Keratinocyte (primary cell): ENCODE data around the gene DDX46. TPM values are rescaled to one million over a fixed set of nuclear protein-coding genes. Genes with fewer than 3 reads are reported as not detected.
A peak's percentile ranks its signal among the peaks of the same experiment; 100 is the strongest.

Source experiments
- DNase-seq: peaks from one replicate; pipeline ENCODE4 v3.0.0-alpha.2; 2011; ENCODE audit warnings: low read depth, missing footprints, low spot score
- FAIRE-seq: peaks from 2 replicates; lab custom pipeline; 2011; peaks lifted over from hg19 to GRCh38; lab: Jason Lieb, UNC
- H2AFZ ChIP-seq: 2 replicates; pipeline ENCODE4 v1.6.0; 2012; ENCODE audit warnings: low read length, control low read depth, inconsistent platforms; ENCODE audit not compliant: control insufficient read depth
- H3K27ac ChIP-seq: 2 replicates; pipeline ENCODE4 v1.5.1; 2011; ENCODE audit warnings: low read length; ENCODE audit not compliant: control insufficient read depth, insufficient read depth
- H3K27me3 ChIP-seq: 3 replicates; pipeline ENCODE4 v1.6.0; 2011; ENCODE audit warnings: low read length; ENCODE audit not compliant: control insufficient read depth, insufficient read depth; ENCODE audit errors: extremely low read depth
- H3K36me3 ChIP-seq, 2 experiments: 2 replicates in 1 of 2; 3 replicates in 1 of 2; pipeline ENCODE4 v1.5.1; 2011; ENCODE audit warnings: low read length in 2 of 2, mild to moderate bottlenecking in 1 of 2; ENCODE audit not compliant: control insufficient read depth in 2 of 2, insufficient read depth in 2 of 2; ENCODE audit errors: extremely low read depth in 1 of 2
- H3K4me1 ChIP-seq: 3 replicates; pipeline ENCODE4 v1.5.1; 2011; ENCODE audit warnings: low read length; ENCODE audit not compliant: control insufficient read depth, insufficient read depth; ENCODE audit errors: extremely low read depth
- H3K4me2 ChIP-seq: 3 replicates; pipeline ENCODE4 v1.6.0; 2011; ENCODE audit warnings: low read depth, low read length; ENCODE audit not compliant: control insufficient read depth, insufficient read depth; ENCODE audit errors: extremely low read depth
- H3K4me3 ChIP-seq, 3 experiments: fragments of 200-600 bp in 1 of 3; sonication (generic) in 1 of 3; 2 replicates in 2 of 3; 3 replicates in 1 of 3; pipeline ENCODE4 v1.5.1; 2011 to 2016; ENCODE audit warnings: low read length in 3 of 3, mild to moderate bottlenecking in 3 of 3, control low read depth in 2 of 3, inconsistent platforms in 1 of 3, low read depth in 1 of 3, mixed read lengths in 1 of 3, mixed run types in 1 of 3, moderate library complexity in 1 of 3; ENCODE audit not compliant: control insufficient read depth in 2 of 3, insufficient read depth in 2 of 3; ENCODE audit errors: extremely low read depth in 1 of 3
- H3K79me2 ChIP-seq: 2 replicates; pipeline ENCODE4 v1.6.0; 2012; ENCODE audit warnings: low read length; ENCODE audit not compliant: control insufficient read depth, insufficient read depth
- H3K9ac ChIP-seq: 3 replicates; pipeline ENCODE4 v1.6.0; 2011; ENCODE audit warnings: low read length; ENCODE audit not compliant: control insufficient read depth, insufficient read depth; ENCODE audit errors: extremely low read depth
- H3K9me1 ChIP-seq: 3 replicates; pipeline ENCODE4 v1.6.0; 2011; ENCODE audit warnings: low read length; ENCODE audit not compliant: control insufficient read depth, insufficient read depth; ENCODE audit errors: extremely low read depth
- H3K9me3 ChIP-seq: 2 replicates; pipeline ENCODE4 v1.5.1; 2012; ENCODE audit warnings: low read depth, low read length; ENCODE audit not compliant: control insufficient read depth
- H4K20me1 ChIP-seq: 3 replicates; pipeline ENCODE4 v1.6.0; 2011; ENCODE audit warnings: low read length; ENCODE audit not compliant: control insufficient read depth, insufficient read depth; ENCODE audit errors: extremely low read depth
- EZH2 ChIP-seq: IDR thresholded peaks from one replicate; pipeline ENCODE4 v1.6.1; 2012; ENCODE audit warnings: inconsistent platforms, mild to moderate bottlenecking, low read length, moderate library complexity
- dilution Hi-C: fragments of 300-500 bp; cut with MboI; formaldehyde crosslinking; loops from one replicate; pipeline ENCODE4 v1.7.0; 2020; ENCODE audit warnings: low sequenced_read_pairs; ENCODE audit not compliant: extremely low pct_ligation_motif_present
- polyA minus RNA-seq, 3 experiments: library from RNA; depleted of rRNA, polyadenylated mRNA; stranded (reverse); fragments of >200 nt; gene quantifications; 1 replicate in 1 of 3; 2 replicates in 1 of 3; 3 replicates in 1 of 3; pipeline ENCODE4 v1.2.3, GENCODE V29; 2011
- polyA plus RNA-seq, 5 experiments: library from polyadenylated mRNA; depleted of rRNA in 3 of 5; stranded (reverse) in 3 of 5; stranded (forward) in 1 of 5; unstranded in 1 of 5; fragments of >200 nt; gene quantifications; 1 replicate in 1 of 5; 2 replicates in 3 of 5; 3 replicates in 1 of 5; pipeline versions ENCODE4 v1.2.1 to v1.2.3, GENCODE V29; 2011 to 2012; ENCODE audit warnings: missing spikeins in 2 of 5, low read depth in 1 of 5, low replicate concordance in 1 of 5
- TF ChIP-seq, protein P1 (sequence below), 3 experiments: IDR thresholded peaks in 1 of 3; conservative IDR thresholded peaks in 1 of 3; optimal IDR thresholded peaks in 1 of 3; 2 replicates in 2 of 3; 3 replicates in 1 of 3; pipeline versions ENCODE3 to v1.5.1; 2011; ENCODE audit warnings: low read length in 3 of 3, mild to moderate bottlenecking in 3 of 3, moderate library complexity in 2 of 3, control low read depth in 1 of 3, inconsistent platforms in 1 of 3; ENCODE audit not compliant: insufficient read depth in 2 of 3; ENCODE audit errors: extremely low read depth in 1 of 3

DDX46 gene, protein sequence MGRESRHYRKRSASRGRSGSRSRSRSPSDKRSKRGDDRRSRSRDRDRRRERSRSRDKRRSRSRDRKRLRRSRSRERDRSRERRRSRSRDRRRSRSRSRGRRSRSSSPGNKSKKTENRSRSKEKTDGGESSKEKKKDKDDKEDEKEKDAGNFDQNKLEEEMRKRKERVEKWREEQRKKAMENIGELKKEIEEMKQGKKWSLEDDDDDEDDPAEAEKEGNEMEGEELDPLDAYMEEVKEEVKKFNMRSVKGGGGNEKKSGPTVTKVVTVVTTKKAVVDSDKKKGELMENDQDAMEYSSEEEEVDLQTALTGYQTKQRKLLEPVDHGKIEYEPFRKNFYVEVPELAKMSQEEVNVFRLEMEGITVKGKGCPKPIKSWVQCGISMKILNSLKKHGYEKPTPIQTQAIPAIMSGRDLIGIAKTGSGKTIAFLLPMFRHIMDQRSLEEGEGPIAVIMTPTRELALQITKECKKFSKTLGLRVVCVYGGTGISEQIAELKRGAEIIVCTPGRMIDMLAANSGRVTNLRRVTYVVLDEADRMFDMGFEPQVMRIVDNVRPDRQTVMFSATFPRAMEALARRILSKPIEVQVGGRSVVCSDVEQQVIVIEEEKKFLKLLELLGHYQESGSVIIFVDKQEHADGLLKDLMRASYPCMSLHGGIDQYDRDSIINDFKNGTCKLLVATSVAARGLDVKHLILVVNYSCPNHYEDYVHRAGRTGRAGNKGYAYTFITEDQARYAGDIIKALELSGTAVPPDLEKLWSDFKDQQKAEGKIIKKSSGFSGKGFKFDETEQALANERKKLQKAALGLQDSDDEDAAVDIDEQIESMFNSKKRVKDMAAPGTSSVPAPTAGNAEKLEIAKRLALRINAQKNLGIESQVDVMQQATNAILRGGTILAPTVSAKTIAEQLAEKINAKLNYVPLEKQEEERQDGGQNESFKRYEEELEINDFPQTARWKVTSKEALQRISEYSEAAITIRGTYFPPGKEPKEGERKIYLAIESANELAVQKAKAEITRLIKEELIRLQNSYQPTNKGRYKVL
- polyA plus RNA-seq (18.7 to 39.0 TPM (median 25.2 TPM) in 3 replicates), polyA minus RNA-seq (5.6 to 38.7 TPM (median 12.0 TPM) in 3 replicates)
- polyA plus RNA-seq (2011; ENCODE audit: low read depth) = 42.0 TPM
- 12.2 and 18.6 TPM in 2 replicates for polyA plus RNA-seq (2011; cell fraction: cytosol; rRNA removed)
- 30.9 and 44.0 TPM in 2 replicates for polyA plus RNA-seq (2011; cell fraction: nucleus; rRNA removed)
- 24.7 and 38.4 TPM in 2 replicates for polyA plus RNA-seq (2012; ENCODE audit: low replicate concordance)
- 27.6 TPM for polyA minus RNA-seq (2011; cell fraction: cytosol; rRNA and poly(A)+ RNA removed)
- polyA minus RNA-seq (2011; cell fraction: nucleus; rRNA and poly(A)+ RNA removed) = 28.8 and 38.7 TPM in 2 replicates

DNA sequence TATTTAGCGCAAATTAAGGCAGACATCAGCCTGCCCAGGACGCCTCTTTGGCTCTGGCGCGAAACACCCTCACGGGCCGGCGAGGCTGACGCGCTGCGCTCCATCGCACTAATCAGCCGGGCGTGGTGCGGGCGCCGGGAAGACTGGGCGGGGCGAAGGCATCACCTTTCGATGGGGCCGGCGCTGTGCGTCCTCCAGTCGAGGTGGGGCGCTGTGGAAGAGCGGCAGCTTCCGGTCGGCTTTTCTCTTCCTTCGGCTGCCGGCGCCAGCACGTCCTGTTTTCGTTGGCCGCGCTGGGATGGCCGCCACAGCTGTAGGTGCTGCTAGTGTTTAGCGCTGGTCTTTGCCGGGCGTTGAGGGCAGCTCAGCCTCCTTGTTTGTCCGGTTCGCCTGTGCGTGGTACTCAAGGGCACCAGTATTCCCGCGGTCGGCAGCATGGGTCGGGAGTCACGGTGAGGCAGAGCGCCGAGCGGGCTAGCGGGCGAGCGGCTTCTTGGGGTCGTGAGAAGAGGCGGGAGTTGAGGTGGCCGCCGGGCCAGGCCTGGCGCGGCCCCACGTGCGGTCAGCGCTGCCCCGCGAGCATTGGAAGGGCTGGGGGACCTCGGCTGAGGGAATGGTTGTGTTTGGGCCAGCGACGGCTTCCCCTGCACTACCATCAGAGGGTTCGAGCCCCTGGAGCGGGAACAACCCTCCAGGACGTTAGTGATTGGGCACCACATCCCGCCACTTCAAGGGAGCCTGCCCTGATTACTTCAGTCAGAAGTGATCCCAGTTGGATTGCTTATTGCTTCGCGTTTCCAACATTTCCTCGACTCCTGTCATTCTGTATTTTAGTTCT is at the start of gene DDX46:
Gene DDX46, plus strand, starts transcription at position 276 of the 838 bp plus-strand sequence. Its CDS starts 160 bp downstream, at position 436.
- Histone ChIP-seq H3K9me3 (no peaks in the 10 kb centered on the region), H3K4me2 (peak within 1 kb of the TSS; percentile 86), H3K79me2 (peaks cover 50% of the 10 kb centered on the region), H3K9me1 (no peaks in the 10 kb centered on the region), H3K36me3 (no peaks in the 10 kb centered on the region), H3K27me3 (no peaks in the 10 kb centered on the region), H3K4me1 (peaks cover 16% of the 10 kb centered on the region), H2AFZ (peak within 1 kb of the TSS; percentile 100), H4K20me1 (no peaks in the 10 kb centered on the region), H3K27ac (peak within 1 kb of the TSS; percentile 79), H3K4me3 (peak within 1 kb of the TSS; percentile 83 to 99 (median 96)), H3K9ac (peak within 1 kb of the TSS; percentile 94)
- DNase-seq (no peak), FAIRE-seq (peak; percentile 17)
- dilution Hi-C loops = no loop called here
- TF ChIP-seq EZH2 = no peak
- TF ChIP-seq, protein P1, sequence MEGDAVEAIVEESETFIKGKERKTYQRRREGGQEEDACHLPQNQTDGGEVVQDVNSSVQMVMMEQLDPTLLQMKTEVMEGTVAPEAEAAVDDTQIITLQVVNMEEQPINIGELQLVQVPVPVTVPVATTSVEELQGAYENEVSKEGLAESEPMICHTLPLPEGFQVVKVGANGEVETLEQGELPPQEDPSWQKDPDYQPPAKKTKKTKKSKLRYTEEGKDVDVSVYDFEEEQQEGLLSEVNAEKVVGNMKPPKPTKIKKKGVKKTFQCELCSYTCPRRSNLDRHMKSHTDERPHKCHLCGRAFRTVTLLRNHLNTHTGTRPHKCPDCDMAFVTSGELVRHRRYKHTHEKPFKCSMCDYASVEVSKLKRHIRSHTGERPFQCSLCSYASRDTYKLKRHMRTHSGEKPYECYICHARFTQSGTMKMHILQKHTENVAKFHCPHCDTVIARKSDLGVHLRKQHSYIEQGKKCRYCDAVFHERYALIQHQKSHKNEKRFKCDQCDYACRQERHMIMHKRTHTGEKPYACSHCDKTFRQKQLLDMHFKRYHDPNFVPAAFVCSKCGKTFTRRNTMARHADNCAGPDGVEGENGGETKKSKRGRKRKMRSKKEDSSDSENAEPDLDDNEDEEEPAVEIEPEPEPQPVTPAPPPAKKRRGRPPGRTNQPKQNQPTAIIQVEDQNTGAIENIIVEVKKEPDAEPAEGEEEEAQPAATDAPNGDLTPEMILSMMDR (optimal IDR thresholded peaks at IDR 0.05 in 1 of 3, IDR thresholded peaks at IDR 0.05 in 1 of 3, conservative IDR thresholded peaks at IDR 0.05 in 1 of 3; ENCODE audit: extremely low read depth in 1 of 3, insufficient read depth in 2 of 3, low read length in 3 of 3) = peak; percentile 84 to 93 (median 90)

- DNase-seq (no peak), FAIRE-seq (peak; percentile 44)
- dilution Hi-C loops = no loop called here
- Histone ChIP-seq H3K9ac (no peak overlapping the region), H2AFZ (no peak overlapping the region), H3K9me3 (no peaks in the 10 kb centered on the region), H3K36me3 (peaks cover 4 to 5% of the 10 kb centered on the region in 2 experiments), H3K27ac (no peak overlapping the region), H4K20me1 (no peaks in the 10 kb centered on the region), H3K9me1 (no peaks in the 10 kb centered on the region), H3K27me3 (no peaks in the 10 kb centered on the region), H3K4me2 (no peak overlapping the region), H3K4me3 (no peak overlapping the region), H3K79me2 (no peaks in the 10 kb centered on the region), H3K4me1 (no peaks in the 10 kb centered on the region)
- TF ChIP-seq, protein P1 (optimal IDR thresholded peaks at IDR 0.05 in 1 of 3, IDR thresholded peaks at IDR 0.05 in 1 of 3, conservative IDR thresholded peaks at IDR 0.05 in 1 of 3; ENCODE audit: extremely low read depth in 1 of 3, insufficient read depth in 2 of 3, low read length in 3 of 3) = no peak
- no peak for TF ChIP-seq EZH2
These were observed 44.5 kb upstream of the DDX46 start for GRCh38 chr5:134714120-134714519.
